ENCODE results near the gene RPL37A. TPM values are rescaled to one million over a fixed set of nuclear protein-coding genes. Genes with fewer than 3 reads are reported as not detected.

The RPL37A gene
- total RNA-seq, 1 donor from 2014 or later = 2,608 TPM

DNA sequence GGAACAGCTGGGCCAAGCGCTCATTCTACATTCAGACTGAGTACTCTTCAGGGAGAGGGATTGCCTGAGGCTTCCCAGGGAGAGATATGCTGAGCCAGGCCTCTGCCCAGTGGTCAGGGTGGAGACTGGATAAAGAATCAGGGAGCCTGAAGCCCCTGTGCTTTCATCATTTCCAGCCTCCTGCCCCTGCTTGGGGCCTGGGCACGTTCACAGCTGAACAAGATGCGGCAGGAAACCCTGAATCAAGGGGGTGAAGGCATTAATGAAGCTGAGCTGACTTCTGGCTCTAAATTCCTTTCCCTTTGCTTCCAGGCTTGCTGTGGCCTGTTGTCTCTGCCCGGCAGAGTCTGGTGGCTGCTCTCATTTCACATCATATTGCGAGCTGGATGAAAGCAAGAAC, 35.0 kb downstream of the RPL37A start:
- no peaks in the 10 kb centered on the region for H3K27me3 Mint-ChIP-seq (ENCODE audit: unreplicated experiment)
- H3K4me3 Mint-ChIP-seq (ENCODE audit: unreplicated experiment) = no peak overlapping the region
- H3K9me3 Mint-ChIP-seq (ENCODE audit: unreplicated experiment) = no peaks in the 10 kb centered on the region
- peak overlapping the region; percentile 73 for H3K27ac Mint-ChIP-seq (ENCODE audit: unreplicated experiment)
- TF ChIP-seq, protein P1, sequence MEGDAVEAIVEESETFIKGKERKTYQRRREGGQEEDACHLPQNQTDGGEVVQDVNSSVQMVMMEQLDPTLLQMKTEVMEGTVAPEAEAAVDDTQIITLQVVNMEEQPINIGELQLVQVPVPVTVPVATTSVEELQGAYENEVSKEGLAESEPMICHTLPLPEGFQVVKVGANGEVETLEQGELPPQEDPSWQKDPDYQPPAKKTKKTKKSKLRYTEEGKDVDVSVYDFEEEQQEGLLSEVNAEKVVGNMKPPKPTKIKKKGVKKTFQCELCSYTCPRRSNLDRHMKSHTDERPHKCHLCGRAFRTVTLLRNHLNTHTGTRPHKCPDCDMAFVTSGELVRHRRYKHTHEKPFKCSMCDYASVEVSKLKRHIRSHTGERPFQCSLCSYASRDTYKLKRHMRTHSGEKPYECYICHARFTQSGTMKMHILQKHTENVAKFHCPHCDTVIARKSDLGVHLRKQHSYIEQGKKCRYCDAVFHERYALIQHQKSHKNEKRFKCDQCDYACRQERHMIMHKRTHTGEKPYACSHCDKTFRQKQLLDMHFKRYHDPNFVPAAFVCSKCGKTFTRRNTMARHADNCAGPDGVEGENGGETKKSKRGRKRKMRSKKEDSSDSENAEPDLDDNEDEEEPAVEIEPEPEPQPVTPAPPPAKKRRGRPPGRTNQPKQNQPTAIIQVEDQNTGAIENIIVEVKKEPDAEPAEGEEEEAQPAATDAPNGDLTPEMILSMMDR (IDR thresholded peaks at IDR 0.05) = no peak
- H3K36me3 Mint-ChIP-seq (ENCODE audit: unreplicated experiment) = no peaks in the 10 kb centered on the region
- H3K4me1 Mint-ChIP-seq (ENCODE audit: unreplicated experiment) = peaks cover 58% of the 10 kb centered on the region
- DNase-seq (ENCODE audit: extremely low spot score, unreplicated experiment) = no peak

DNA sequence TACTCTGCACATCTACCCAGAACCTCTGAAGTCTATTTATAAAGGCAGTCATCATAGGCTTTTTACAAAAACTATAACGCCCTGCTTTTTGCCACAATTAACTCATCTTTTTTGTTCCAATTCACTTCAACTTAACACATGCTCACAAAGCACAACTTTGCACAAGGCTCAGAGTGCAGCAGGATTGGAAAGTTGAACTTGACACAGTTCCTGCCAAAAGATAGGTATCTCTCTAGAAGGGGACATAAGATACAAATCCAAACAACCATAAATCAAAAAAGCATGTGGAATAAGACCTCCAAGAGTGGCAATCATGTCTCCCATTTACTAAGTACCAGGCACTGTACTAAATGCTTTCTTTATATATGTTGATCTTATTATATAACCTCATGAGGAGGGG, 36.2 kb downstream of the RPL37A start:
- Mint-ChIP-seq H3K4me3 (ENCODE audit: unreplicated experiment) (no peak overlapping the region), H3K9me3 (ENCODE audit: unreplicated experiment) (no peaks in the 10 kb centered on the region), H3K4me1 (ENCODE audit: unreplicated experiment) (peaks cover 64% of the 10 kb centered on the region)

DNA sequence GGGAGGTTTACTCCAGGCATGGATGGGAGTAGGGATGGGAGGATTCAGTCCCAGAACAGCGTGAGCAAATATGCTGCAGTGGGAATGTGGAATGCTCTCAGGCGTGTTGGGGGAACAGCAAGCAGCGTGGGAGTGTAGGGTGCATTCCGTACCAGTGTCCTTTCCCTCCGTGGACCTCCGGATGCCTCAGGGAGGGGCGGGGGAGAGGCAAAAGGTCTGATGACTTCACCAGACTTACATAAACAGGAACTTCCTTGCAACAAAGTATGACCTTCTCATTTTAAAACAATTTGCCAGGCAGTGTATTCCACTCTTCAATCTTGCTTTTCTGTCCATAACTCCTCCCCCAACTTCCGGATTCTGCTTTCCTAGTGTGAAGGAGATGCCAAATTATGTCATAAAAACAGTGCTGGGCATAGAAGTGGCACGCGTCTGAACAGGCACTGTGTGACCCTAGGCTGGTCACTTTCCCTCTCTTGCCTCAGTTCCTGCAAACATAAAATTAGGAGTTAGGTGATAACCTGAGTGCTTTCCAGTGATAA, 36.9 kb downstream of the RPL37A start:
- peak overlapping the region; percentile 18 for H3K4me3 Mint-ChIP-seq (ENCODE audit: unreplicated experiment)
- TF ChIP-seq, protein P1 (IDR thresholded peaks at IDR 0.05) = no peak
- no peaks in the 10 kb centered on the region for H3K27me3 Mint-ChIP-seq (ENCODE audit: unreplicated experiment)
- H3K4me1 Mint-ChIP-seq (ENCODE audit: unreplicated experiment) = peaks cover 71% of the 10 kb centered on the region
- H3K36me3 Mint-ChIP-seq (ENCODE audit: unreplicated experiment) = no peaks in the 10 kb centered on the region
- no peaks in the 10 kb centered on the region for H3K9me3 Mint-ChIP-seq (ENCODE audit: unreplicated experiment)
- peak; percentile 90 for DNase-seq (ENCODE audit: extremely low spot score, unreplicated experiment)
- peak overlapping the region; percentile 93 for H3K27ac Mint-ChIP-seq (ENCODE audit: unreplicated experiment)

More for the DNA sequence above, 36.2 kb downstream of the RPL37A start:
- Mint-ChIP-seq H3K36me3 (ENCODE audit: unreplicated experiment) (no peaks in the 10 kb centered on the region), H3K27me3 (ENCODE audit: unreplicated experiment) (no peaks in the 10 kb centered on the region), H3K27ac (ENCODE audit: unreplicated experiment) (peak overlapping the region; percentile 93)
- DNase-seq (ENCODE audit: extremely low spot score, unreplicated experiment) = no peak
- TF ChIP-seq, protein P1 (IDR thresholded peaks at IDR 0.05) = no peak

DNA sequence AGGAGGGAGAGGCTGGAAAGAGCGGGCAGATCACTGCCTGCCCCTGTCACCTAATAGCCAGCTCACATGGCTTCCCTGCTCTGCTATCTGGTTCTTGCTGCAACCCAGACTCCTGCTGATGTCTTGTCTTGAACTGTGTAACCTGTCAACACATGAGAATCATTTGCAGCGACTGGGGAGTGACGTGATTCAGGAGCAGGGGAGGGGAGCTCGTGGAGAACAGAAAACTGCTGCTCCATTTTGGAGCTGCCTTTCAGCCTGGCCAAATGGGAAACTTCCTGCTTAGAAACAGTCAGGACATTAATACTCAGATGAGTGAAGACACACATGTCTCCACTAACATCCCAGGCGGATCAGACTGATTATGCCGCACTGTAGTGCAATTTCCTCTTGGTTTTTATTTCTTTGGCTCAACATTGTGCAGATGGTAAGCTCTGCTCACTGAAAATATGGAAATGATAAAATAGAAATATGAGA, 38.1 kb downstream of the RPL37A start:
- DNase-seq (ENCODE audit: extremely low spot score, unreplicated experiment) = no peak
- TF ChIP-seq, protein P1 (IDR thresholded peaks at IDR 0.05) = no peak
- no peak overlapping the region for H3K4me3 Mint-ChIP-seq (ENCODE audit: unreplicated experiment)
- no peaks in the 10 kb centered on the region for H3K27me3 Mint-ChIP-seq (ENCODE audit: unreplicated experiment)
- H3K36me3 Mint-ChIP-seq (ENCODE audit: unreplicated experiment) = no peaks in the 10 kb centered on the region
- H3K27ac Mint-ChIP-seq (ENCODE audit: unreplicated experiment) = peak overlapping the region; percentile 93
- H3K9me3 Mint-ChIP-seq (ENCODE audit: unreplicated experiment) = no peaks in the 10 kb centered on the region
- H3K4me1 Mint-ChIP-seq (ENCODE audit: unreplicated experiment) = peaks cover 78% of the 10 kb centered on the region

DNA sequence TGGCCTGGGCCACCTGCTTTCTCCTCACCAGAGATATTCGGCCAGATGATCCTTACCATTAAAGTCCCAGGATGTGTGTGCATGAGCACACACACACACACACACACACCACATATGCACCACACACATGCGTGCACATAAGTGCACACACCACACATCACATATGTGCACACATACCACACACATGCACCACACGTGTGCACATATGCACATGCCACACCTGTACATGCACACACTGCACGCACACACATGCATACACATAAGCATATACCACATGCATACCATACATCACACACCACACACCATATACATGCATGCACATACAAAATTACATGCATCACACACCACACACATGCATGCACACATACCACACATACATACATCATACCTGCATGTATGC, 38.7 kb downstream of the RPL37A start:
- H3K4me1 Mint-ChIP-seq (ENCODE audit: unreplicated experiment) = peaks cover 75% of the 10 kb centered on the region

More for the DNA sequence above, 38.7 kb downstream of the RPL37A start:
- TF ChIP-seq, protein P1 (IDR thresholded peaks at IDR 0.05) = no peak
- H3K4me3 Mint-ChIP-seq (ENCODE audit: unreplicated experiment) = no peak overlapping the region
- H3K27ac Mint-ChIP-seq (ENCODE audit: unreplicated experiment) = peak overlapping the region; percentile 93
- no peaks in the 10 kb centered on the region for H3K9me3 Mint-ChIP-seq (ENCODE audit: unreplicated experiment)
- H3K36me3 Mint-ChIP-seq (ENCODE audit: unreplicated experiment) = no peaks in the 10 kb centered on the region
- DNase-seq (ENCODE audit: extremely low spot score, unreplicated experiment) = no peak
- no peaks in the 10 kb centered on the region for H3K27me3 Mint-ChIP-seq (ENCODE audit: unreplicated experiment)
